ENCODE measurements around the gene NBL1.

NBL1 gene

GRCh38 chr1:19643602-19644394, at the start of gene NBL1:
TSS of gene NBL1 (plus strand) at chr1:19644311. CDS start at chr1:19655031, 10,720 bp downstream.
- DNase-seq: peak; percentile 81
- peak; percentile 90 for ATAC-seq

- no peak for DNase-seq
These were observed 47.9 kb upstream of the NBL1 start for GRCh38 chr1:19596065-19596713.

GRCh38 chr1:19596714-19597495, 47.2 kb upstream of the NBL1 start:
- peak; percentile 94 for ATAC-seq

More at GRCh38 chr1:19596065-19596713, 47.9 kb upstream of the NBL1 start:
- ATAC-seq: peak; percentile 0

GRCh38 chr1:19597496-19598309, 46.4 kb upstream of the NBL1 start:
- ATAC-seq (peak; percentile 13), DNase-seq (no peak)

More at GRCh38 chr1:19596714-19597495, 47.2 kb upstream of the NBL1 start:
- DNase-seq: peak; percentile 98

- DNase-seq (no peak), ATAC-seq (no peak)
These were observed 44.3 kb upstream of the NBL1 start for GRCh38 chr1:19599810-19600209.

- no peak for ATAC-seq
- no peak for DNase-seq
These were observed 41.6 kb upstream of the NBL1 start for GRCh38 chr1:19602486-19602885.

GRCh38 chr1:19605967-19606366, 38.1 kb upstream of the NBL1 start:
- no peak for DNase-seq
- no peak for ATAC-seq

GRCh38 chr1:19606817-19607642, 37.1 kb upstream of the NBL1 start:
- DNase-seq: peak; percentile 41
- ATAC-seq: peak; percentile 63

- no peak for ATAC-seq
- no peak for DNase-seq
These were observed 35.9 kb upstream of the NBL1 start for GRCh38 chr1:19608232-19608631.

GRCh38 chr1:19610282-19610981, 33.7 kb upstream of the NBL1 start:
- ATAC-seq (no peak), DNase-seq (no peak)

- no peak for DNase-seq
- ATAC-seq: no peak
These were observed 31.6 kb upstream of the NBL1 start for GRCh38 chr1:19612530-19612929.

- ATAC-seq: no peak
- no peak for DNase-seq
These were observed 30.9 kb upstream of the NBL1 start for GRCh38 chr1:19613171-19613703.

GRCh38 chr1:19615438-19615837, 28.7 kb upstream of the NBL1 start:
- DNase-seq: no peak
- ATAC-seq: no peak

- no peak for DNase-seq
- ATAC-seq: peak; percentile 19
These were observed 27.6 kb upstream of the NBL1 start for GRCh38 chr1:19616489-19616888.

GRCh38 chr1:19617376-19617775, 26.7 kb upstream of the NBL1 start:
- ATAC-seq: no peak

GRCh38 chr1:19618428-19618827, 25.7 kb upstream of the NBL1 start:
- DNase-seq (no peak), ATAC-seq (no peak)

More at GRCh38 chr1:19617376-19617775, 26.7 kb upstream of the NBL1 start:
- no peak for DNase-seq

GRCh38 chr1:19619697-19620384, 24.3 kb upstream of the NBL1 start:
- DNase-seq (no peak), ATAC-seq (no peak)

- DNase-seq (no peak), ATAC-seq (no peak)
These were observed 23.3 kb upstream of the NBL1 start for GRCh38 chr1:19620786-19621185.

GRCh38 chr1:19621274-19621950, 22.7 kb upstream of the NBL1 start:
- ATAC-seq (no peak), DNase-seq (no peak)

All from stimulated activated naive CD8-positive, alpha-beta T cell treated with anti-CD3 and anti-CD28 coated beads, Interleukin-15, Interleukin-2, amounts not matched to agents 100 U/mL and 50 U/mL, for 24 hours (primary cell).